Ishikawa (cell line): Measurements from ENCODE around the gene UNC45A.

Source experiments
- CREB1 ChIP-seq: IDR thresholded peaks from 2 replicates; pipeline ENCODE4 v1.6.1; 2012; ENCODE audit warnings: low read depth
- EGR1 ChIP-seq: IDR thresholded peaks from 2 replicates; pipeline ENCODE4 v1.6.1; 2012
- EP300 ChIP-seq: IDR thresholded peaks from 2 replicates; pipeline ENCODE4 v1.6.1; 2012; ENCODE audit warnings: borderline replicate concordance
- NFIC ChIP-seq: IDR thresholded peaks from 2 replicates; pipeline ENCODE4 v1.6.1; 2012
- RAD21 ChIP-seq: IDR thresholded peaks from 2 replicates; pipeline ENCODE4 v1.6.1; 2012; ENCODE audit warnings: low read depth
- TEAD4 ChIP-seq: IDR thresholded peaks from 2 replicates; pipeline ENCODE4 v1.6.1; 2012
- YY1 ChIP-seq: IDR thresholded peaks from 2 replicates; pipeline ENCODE4 v1.6.1; 2012; ENCODE audit warnings: low read depth
- ZBTB7A ChIP-seq: IDR thresholded peaks from 2 replicates; pipeline ENCODE4 v1.6.1; 2012; ENCODE audit warnings: low read depth
- TF ChIP-seq, protein P1 (sequence below): IDR thresholded peaks from 2 replicates; pipeline ENCODE4 v1.6.1; 2012; ENCODE audit warnings: low read depth, mild to moderate bottlenecking
- TF ChIP-seq, protein P2 (sequence below): IDR thresholded peaks from 2 replicates; pipeline ENCODE4 v1.6.1; 2012
- TF ChIP-seq, protein P3 (sequence below): IDR thresholded peaks from 2 replicates; pipeline ENCODE4 v1.6.1; 2012

DNA sequence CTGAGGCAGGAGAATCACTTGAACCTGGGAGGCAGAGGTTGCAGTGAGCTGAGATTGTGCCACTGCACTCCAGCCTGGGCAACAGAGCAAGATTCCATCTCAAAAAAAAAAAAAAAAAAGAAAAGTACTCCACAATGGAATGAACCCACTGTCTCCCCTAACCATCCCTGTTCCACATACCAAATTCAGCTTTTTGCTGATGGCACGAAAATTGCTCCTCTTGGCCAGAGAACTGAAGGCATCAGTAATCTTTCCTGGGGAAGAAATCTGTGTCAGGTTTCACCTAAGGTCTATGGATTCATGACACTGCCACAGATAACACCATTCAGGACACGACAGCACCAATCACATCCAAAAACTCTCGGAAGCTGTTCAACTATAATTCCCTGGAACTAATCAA is 66.1 kb downstream of the UNC45A start:
- TF ChIP-seq EGR1 (no peak), NFIC (no peak), ZBTB7A (no peak), TEAD4 (no peak), YY1 (no peak), RAD21 (no peak), CREB1 (no peak), EP300 (no peak)
- TF ChIP-seq, protein P1, sequence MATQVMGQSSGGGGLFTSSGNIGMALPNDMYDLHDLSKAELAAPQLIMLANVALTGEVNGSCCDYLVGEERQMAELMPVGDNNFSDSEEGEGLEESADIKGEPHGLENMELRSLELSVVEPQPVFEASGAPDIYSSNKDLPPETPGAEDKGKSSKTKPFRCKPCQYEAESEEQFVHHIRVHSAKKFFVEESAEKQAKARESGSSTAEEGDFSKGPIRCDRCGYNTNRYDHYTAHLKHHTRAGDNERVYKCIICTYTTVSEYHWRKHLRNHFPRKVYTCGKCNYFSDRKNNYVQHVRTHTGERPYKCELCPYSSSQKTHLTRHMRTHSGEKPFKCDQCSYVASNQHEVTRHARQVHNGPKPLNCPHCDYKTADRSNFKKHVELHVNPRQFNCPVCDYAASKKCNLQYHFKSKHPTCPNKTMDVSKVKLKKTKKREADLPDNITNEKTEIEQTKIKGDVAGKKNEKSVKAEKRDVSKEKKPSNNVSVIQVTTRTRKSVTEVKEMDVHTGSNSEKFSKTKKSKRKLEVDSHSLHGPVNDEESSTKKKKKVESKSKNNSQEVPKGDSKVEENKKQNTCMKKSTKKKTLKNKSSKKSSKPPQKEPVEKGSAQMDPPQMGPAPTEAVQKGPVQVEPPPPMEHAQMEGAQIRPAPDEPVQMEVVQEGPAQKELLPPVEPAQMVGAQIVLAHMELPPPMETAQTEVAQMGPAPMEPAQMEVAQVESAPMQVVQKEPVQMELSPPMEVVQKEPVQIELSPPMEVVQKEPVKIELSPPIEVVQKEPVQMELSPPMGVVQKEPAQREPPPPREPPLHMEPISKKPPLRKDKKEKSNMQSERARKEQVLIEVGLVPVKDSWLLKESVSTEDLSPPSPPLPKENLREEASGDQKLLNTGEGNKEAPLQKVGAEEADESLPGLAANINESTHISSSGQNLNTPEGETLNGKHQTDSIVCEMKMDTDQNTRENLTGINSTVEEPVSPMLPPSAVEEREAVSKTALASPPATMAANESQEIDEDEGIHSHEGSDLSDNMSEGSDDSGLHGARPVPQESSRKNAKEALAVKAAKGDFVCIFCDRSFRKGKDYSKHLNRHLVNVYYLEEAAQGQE = no peak
- TF ChIP-seq, protein P2, sequence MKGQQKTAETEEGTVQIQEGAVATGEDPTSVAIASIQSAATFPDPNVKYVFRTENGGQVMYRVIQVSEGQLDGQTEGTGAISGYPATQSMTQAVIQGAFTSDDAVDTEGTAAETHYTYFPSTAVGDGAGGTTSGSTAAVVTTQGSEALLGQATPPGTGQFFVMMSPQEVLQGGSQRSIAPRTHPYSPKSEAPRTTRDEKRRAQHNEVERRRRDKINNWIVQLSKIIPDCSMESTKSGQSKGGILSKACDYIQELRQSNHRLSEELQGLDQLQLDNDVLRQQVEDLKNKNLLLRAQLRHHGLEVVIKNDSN = no peak
- TF ChIP-seq, protein P3, sequence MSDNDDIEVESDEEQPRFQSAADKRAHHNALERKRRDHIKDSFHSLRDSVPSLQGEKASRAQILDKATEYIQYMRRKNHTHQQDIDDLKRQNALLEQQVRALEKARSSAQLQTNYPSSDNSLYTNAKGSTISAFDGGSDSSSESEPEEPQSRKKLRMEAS = no peak
